NCI-H748 (cell line): Measurements from ENCODE around the gene ATP6V1G1.
A peak's percentile ranks its signal among the peaks of the same experiment; 100 is the strongest.

Experiments
- DNase-seq: peaks from one replicate; lab custom pipeline; 2025; ENCODE audit not compliant: unreplicated experiment; lab: John Stamatoyannopoulos, UW

The ATP6V1G1 gene

GRCh38 chr9:114611516-114612271 lies 24.1 kb downstream of the ATP6V1G1 start:
- DNase-seq: peak; percentile 75

- DNase-seq: no peak
Observed at GRCh38 chr9:114612272-114612923, 24.8 kb downstream of the ATP6V1G1 start.

DNA sequence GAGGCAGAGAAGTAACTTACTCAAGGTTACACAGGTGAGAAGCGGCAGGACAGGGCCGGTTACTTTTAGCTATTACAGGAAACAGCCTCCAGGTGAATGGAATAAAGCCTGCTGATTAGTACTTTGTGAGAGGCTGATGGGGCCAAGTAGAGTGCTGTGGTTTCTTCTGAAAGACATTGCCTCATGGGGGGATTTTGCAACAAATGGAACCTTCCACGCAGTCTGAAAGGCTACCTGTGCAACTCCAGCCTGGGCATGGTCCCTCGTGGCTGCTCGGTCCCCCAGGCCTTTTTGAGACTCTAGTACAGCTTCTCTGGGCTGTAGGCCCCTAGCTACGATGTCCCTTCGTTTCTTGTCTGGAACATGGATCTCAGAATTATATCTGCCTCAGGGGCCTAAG lies 25.5 kb downstream of the ATP6V1G1 start:
- no peak for DNase-seq

- no peak for DNase-seq
Observed at GRCh38 chr9:114613919-114614318, 26.4 kb downstream of the ATP6V1G1 start.

DNA sequence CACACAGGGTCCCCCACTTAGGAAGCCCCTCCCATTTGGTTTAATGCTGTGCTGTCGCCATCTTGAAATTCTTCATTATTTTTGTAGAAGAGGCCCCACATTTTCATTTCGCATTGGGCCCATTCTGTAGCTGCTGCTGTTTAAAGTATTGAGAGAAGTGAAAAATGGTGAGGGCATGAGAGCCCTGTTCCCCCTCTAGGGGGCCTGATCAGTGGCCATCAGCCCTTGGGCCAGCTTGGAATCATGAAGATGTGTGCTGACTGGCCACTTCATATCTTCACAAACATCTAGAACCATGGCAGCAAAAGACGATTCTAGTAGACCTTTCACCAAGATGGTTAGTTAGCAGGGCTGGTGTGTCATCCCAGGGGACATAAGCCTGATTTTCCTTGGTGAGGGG lies 26.8 kb downstream of the ATP6V1G1 start:
- no peak for DNase-seq

GRCh38 chr9:114616684-114617520 lies 29.3 kb downstream of the ATP6V1G1 start:
- no peak for DNase-seq

GRCh38 chr9:114619191-114619761 lies 31.7 kb downstream of the ATP6V1G1 start:
- no peak for DNase-seq

- no peak for DNase-seq
Observed at GRCh38 chr9:114621561-114621960, 34.0 kb downstream of the ATP6V1G1 start.

- no peak for DNase-seq
Observed at GRCh38 chr9:114621975-114622609, 34.5 kb downstream of the ATP6V1G1 start.

DNA sequence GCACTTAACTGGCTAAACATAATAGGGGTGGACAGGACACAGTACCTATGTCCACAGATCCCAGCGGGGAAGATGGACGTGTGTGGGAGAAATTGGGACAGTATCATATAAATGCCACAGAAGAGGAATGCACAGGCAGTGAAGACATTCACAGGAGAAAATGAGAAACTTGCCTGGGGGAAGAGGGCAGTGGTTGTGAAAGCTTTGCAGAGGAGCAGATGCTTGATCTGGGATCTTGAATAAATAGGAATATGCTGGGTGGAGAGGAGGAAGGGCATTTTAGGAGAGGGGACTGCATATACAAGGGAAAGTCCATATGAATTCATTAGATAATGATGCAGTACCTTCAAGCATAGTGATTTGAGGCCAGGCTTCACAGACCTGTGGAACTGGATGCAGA lies 37.1 kb downstream of the ATP6V1G1 start:
- DNase-seq: no peak

DNA sequence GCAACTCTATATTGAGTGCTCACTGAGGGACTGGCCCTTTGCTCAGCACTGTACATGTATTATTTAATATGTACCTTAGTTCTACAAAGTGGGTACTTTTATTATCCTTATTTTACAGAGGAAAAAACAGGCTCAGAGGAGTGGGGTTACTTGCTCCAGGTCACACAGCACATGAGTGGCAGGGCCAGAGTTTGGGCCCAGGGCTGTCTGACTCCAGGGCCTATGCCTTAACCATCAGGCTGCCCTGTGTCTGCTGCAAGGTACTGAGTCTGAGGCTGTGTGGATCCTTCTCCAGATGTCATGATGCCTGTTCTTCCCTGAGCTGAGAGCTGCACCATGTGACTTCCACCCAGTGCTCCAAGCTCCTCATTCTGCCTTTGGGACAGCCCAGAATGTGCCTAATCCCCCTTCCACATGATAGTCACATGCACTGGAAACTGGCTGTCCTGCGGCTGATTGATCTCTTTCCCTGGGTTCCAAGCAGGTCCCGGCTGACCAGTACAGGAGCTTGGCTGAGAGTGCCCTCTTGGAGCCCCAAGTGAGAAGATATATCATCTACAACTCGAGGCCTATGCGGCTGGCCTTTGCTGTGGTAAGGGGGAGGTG lies 38.9 kb downstream of the ATP6V1G1 start:
- DNase-seq: no peak

DNA sequence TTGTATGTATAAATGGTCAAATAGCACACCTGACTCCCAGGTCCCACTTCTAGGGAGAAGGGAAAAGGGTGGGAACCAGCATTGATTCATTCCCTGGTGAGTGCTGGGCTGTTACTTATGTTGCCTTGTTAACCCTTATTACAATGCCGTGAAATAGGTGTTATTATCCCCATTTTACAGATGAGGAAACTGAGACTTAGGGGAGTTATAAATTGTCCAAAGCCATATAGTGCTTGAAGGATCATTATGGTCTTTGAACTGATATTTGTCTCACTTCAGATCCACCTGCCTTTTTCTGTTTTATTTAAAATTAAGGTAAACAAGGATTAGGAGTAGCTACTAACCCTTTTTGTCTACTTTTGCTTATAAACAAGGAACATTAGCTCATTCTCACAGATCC lies 40.0 kb downstream of the ATP6V1G1 start:
- no peak for DNase-seq

DNA sequence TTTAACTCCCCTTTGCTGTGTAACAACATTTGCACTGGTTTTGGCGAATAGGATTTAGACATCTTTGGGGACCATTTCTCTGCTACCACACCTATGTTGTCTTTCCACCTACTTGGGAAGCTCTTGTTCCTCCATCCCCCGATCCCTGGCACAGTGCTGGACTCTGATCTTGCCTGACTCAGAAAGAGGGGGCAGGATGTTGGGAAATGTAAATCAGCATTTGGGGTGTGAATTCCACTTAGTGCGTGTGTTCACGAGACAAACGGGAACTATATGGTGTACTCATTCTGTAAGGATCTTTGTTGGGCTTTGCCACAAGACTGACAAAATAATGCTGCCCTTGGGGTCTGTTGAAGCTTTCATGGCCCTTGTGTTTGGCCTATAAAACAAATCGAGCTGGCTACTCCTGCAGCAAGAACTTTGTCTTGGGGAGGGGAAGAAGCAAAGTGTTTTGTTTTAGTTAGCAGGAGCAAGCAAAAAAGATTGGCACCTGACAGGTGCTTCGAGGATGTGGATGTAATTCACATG lies 42.1 kb downstream of the ATP6V1G1 start:
- no peak for DNase-seq

GRCh38 chr9:114631166-114631565 lies 43.6 kb downstream of the ATP6V1G1 start:
- DNase-seq: no peak

- DNase-seq: no peak
Observed at GRCh38 chr9:114633438-114634089, 46.0 kb downstream of the ATP6V1G1 start.

DNA sequence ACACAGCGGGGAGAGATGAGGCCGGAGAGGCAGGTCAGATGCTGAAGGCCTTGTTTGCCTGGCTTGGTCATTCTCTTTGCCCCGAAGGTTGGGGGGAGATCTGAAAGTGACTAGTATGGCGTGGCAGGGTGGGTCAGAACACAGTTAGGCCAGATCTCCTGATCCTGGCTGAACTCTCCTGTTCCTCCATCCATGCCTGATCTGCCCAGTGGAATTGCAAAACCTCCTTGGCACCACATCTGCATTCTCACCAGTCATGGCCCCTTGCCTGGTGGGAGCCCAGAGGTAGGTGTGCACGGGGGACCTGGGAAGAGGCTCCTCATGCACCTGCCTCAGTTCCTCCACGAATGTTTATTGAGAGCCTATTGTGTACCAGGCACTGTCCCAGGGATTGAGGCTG lies 46.8 kb downstream of the ATP6V1G1 start:
- DNase-seq: no peak

DNA sequence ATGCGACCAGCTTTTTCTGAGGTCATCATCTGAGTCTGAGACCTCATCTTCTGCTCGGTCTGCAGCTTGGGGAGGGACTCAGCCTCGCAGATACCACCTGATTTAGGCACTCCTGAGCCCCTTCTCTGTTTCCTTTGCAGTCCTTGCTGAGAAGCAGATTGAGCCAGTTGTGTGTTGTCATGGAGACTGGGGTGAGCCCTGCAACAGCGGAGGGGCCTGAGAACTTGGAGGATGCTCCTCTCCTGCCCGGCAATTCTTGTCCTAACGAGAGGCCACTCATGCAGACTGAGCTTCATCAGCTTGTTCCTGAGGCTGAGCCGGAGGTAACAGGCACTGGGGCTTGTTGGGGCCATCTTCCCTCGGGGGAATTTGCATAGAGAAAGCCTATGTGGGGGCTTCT lies 50.8 kb downstream of the ATP6V1G1 start:
- DNase-seq: no peak

DNA sequence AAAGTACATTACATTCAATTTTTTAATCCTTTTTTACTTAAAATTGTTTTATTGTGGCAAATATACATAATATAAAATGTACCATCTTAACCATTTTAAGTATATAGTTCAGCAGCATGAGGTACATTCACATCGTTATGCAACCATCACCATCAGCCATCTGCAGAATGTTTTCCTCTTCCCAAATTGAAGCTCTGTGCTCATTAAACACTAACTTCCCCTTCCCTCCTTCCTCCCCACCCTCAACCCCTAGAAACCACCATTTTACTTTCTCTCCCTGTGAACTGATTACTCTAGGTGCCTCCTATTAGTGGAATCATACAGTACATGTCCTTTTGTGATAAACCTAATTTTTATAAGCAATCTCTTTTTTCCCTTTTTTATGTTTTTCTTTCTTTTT lies 54.4 kb downstream of the ATP6V1G1 start:
- DNase-seq: no peak

DNA sequence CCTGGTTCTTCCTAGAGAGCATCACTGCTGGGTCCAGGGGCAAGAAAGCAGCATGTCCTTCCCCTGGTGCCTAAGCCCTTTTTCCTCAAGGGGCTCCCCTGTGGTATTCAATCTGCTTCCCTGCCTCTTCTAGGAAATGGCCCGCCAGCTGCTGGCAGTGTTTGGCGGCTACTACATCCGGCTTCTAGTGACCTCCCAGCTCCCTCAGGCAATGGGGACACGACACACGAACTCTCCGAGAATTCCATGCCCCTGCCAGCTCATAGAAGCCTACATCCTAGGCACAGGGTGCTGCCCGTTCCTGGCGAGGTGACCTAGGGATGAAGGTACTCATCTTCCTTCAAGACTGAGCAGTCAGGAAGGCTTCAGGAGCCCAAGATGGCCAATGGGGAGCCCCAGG lies 55.4 kb downstream of the ATP6V1G1 start:
- DNase-seq: no peak

DNA sequence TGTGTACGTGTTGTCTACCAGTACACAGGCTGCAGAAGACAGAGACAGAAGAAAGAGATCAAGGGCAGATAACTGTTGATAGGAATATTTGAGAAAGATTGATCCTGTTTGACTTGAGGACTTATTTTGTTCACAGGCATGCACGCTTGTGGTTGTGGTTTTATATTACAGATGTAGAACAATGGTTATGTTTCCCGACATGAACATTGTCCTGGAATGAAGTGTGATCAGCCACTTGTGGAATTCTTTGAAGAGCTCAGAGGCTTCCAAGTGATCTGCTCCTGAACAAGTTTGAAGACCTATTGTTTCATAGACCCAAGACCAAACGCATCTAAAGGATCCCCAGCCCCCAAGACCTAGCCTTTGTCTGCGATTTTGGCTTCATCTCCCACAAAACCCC lies 56.3 kb downstream of the ATP6V1G1 start:
- DNase-seq: no peak
